ENCODE results near the gene SLCO2B1.

The SLCO2B1 gene

DNA sequence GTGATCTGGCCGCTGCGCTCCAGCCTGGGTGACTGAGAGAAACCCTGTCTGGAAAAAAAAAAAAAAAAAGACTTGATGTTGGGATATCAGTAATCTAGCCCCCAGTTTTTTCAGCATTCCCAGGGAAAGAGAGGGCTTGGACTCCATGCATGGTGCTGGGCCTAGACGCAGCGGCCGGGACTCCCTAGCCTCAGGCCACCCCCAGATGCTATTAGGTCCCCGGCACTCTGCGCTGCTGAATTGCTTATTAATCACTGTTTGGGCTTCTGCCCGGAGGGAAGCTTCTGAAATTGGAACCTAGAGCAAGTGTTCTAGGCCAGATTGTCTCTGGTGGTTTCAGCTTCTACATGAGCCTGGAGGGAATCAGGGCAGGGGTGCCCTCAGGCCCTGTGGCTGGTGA, 39.0 kb downstream of the SLCO2B1 start:
- H3K36me3 ChIP-seq (ENCODE audit: control insufficient read depth, insufficient read depth, low read length): no peaks in the 10 kb centered on the region
- H3K4me2 ChIP-seq (ENCODE audit: low read length): no peak overlapping the region
- no peak overlapping the region for H2AFZ ChIP-seq
- H3K27me3 ChIP-seq (ENCODE audit: control insufficient read depth, insufficient read depth, low read length): no peaks in the 10 kb centered on the region
- H3K79me2 ChIP-seq: no peaks in the 10 kb centered on the region
- H3K4me1 ChIP-seq: no peaks in the 10 kb centered on the region
- H3K4me3 ChIP-seq (ENCODE audit: low read depth, low read length): no peak overlapping the region
- no peak overlapping the region for H3K9ac ChIP-seq
- H3K27ac ChIP-seq: no peak overlapping the region
- TF ChIP-seq, protein P1, sequence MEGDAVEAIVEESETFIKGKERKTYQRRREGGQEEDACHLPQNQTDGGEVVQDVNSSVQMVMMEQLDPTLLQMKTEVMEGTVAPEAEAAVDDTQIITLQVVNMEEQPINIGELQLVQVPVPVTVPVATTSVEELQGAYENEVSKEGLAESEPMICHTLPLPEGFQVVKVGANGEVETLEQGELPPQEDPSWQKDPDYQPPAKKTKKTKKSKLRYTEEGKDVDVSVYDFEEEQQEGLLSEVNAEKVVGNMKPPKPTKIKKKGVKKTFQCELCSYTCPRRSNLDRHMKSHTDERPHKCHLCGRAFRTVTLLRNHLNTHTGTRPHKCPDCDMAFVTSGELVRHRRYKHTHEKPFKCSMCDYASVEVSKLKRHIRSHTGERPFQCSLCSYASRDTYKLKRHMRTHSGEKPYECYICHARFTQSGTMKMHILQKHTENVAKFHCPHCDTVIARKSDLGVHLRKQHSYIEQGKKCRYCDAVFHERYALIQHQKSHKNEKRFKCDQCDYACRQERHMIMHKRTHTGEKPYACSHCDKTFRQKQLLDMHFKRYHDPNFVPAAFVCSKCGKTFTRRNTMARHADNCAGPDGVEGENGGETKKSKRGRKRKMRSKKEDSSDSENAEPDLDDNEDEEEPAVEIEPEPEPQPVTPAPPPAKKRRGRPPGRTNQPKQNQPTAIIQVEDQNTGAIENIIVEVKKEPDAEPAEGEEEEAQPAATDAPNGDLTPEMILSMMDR (IDR thresholded peaks at IDR 0.05): no peak
- no peaks in the 10 kb centered on the region for H3K9me3 ChIP-seq (ENCODE audit: control insufficient read depth, low read length)

DNA sequence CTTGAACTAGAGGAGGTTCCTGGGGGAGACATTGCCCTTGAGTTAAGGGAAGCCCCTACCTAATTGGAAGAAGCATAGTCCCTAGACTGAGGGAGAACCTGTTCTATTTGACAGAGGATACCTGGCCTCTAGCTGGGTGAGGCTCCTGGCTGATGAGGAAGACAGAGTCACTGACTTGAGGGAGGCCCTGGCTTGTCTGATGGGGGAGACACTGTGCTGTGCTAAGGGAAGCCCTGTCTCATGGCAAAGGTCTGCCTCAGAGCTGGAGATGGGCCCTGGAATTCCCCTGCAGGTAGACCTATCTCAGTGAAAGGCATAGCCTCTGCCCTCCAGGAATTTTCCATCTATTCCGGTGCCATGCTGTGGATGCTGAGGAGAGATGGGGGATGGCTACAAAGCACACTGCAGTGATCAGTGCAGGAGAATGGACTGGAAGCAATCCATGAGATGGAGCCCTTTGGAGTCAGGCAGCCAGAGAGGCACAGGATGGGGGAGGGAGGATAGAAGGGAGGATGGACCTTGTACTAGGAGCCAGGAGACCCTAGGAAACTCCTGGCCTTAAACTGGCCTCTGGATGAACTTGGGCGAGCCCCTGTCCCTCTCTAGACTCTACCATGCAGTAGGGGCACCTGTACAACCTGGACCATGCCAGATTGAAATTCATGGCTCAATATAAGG, 39.9 kb downstream of the SLCO2B1 start:
- H3K36me3 ChIP-seq (ENCODE audit: control insufficient read depth, insufficient read depth, low read length): no peaks in the 10 kb centered on the region
- H3K9me3 ChIP-seq (ENCODE audit: control insufficient read depth, low read length): no peaks in the 10 kb centered on the region
- H3K4me1 ChIP-seq: no peaks in the 10 kb centered on the region
- H3K27me3 ChIP-seq (ENCODE audit: control insufficient read depth, insufficient read depth, low read length): no peaks in the 10 kb centered on the region
- H3K27ac ChIP-seq: no peak overlapping the region
- no peak overlapping the region for H3K4me3 ChIP-seq (ENCODE audit: low read depth, low read length)
- H3K79me2 ChIP-seq: no peaks in the 10 kb centered on the region
- no peak overlapping the region for H3K4me2 ChIP-seq (ENCODE audit: low read length)
- H3K9ac ChIP-seq: no peak overlapping the region
- H2AFZ ChIP-seq: no peak overlapping the region
- TF ChIP-seq, protein P1 (IDR thresholded peaks at IDR 0.05): no peak

DNA sequence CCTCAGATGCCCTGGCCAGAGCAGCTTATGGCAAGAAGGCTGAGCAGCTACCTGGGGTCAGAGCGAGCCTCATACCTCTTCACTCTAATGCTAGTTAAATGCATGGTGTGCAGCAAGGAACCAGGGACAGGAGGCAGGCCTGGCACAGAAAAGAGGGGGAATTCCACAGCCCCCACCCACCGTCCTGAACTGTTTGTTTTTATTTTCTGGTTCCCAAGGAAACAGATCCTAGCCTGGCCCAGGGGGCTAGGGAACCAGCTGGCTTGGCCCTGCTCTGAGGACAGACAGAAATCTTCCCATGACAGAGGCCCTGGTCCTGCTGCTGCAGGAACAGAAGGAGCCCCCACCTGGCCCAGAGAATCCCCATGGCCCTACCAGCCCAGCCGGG, 40.4 kb downstream of the SLCO2B1 start:
- Histone ChIP-seq H3K79me2 (no peaks in the 10 kb centered on the region), H3K4me1 (no peaks in the 10 kb centered on the region), H3K27me3 (ENCODE audit: control insufficient read depth, insufficient read depth, low read length) (no peaks in the 10 kb centered on the region), H3K27ac (no peak overlapping the region), H3K36me3 (ENCODE audit: control insufficient read depth, insufficient read depth, low read length) (no peaks in the 10 kb centered on the region), H3K4me2 (ENCODE audit: low read length) (no peak overlapping the region), H2AFZ (no peak overlapping the region), H3K9me3 (ENCODE audit: control insufficient read depth, low read length) (no peaks in the 10 kb centered on the region), H3K4me3 (ENCODE audit: low read depth, low read length) (no peak overlapping the region), H3K9ac (no peak overlapping the region)
- TF ChIP-seq, protein P1 (IDR thresholded peaks at IDR 0.05): no peak

DNA sequence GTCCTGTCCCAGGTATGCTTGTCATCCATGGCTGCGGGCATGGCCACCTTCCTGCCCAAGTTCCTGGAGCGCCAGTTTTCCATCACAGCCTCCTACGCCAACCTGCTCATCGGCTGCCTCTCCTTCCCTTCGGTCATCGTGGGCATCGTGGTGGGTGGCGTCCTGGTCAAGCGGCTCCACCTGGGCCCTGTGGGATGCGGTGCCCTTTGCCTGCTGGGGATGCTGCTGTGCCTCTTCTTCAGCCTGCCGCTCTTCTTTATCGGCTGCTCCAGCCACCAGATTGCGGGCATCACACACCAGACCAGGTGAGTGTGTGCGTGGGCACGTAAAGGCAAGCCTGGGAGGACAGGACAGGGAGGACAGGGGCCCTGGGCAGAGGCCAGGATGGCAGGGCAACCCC, 42.4 kb downstream of the SLCO2B1 start:
- Histone ChIP-seq H3K9ac (no peak overlapping the region), H3K4me2 (ENCODE audit: low read length) (no peak overlapping the region), H3K27ac (no peak overlapping the region), H3K4me1 (no peaks in the 10 kb centered on the region), H3K4me3 (ENCODE audit: low read depth, low read length) (no peak overlapping the region), H3K27me3 (ENCODE audit: control insufficient read depth, insufficient read depth, low read length) (no peaks in the 10 kb centered on the region), H3K36me3 (ENCODE audit: control insufficient read depth, insufficient read depth, low read length) (no peaks in the 10 kb centered on the region), H3K79me2 (no peaks in the 10 kb centered on the region), H2AFZ (no peak overlapping the region), H3K9me3 (ENCODE audit: control insufficient read depth, low read length) (no peaks in the 10 kb centered on the region)
- TF ChIP-seq, protein P1 (IDR thresholded peaks at IDR 0.05): no peak

DNA sequence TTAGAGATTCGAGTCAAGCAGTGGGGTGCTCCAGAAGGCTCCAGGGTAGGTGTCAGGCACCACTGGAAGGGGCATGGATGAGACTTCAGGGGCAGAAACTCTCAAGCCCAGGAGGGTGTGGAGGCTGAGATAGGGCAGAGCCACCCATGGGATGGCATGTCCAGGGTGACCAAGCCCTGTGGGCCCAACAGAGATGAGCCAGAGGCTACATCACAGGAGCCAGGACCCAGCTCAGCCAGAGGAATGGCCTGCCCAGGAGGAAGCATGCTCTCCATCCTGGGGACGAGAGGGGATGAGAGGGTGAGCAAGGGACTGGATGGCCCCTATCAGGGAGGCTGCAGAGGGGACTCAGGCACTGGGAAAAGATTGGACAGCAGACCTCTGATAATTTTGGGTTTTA, 42.8 kb downstream of the SLCO2B1 start:
- H3K79me2 ChIP-seq: no peaks in the 10 kb centered on the region
- no peaks in the 10 kb centered on the region for H3K36me3 ChIP-seq (ENCODE audit: control insufficient read depth, insufficient read depth, low read length)
- no peaks in the 10 kb centered on the region for H3K27me3 ChIP-seq (ENCODE audit: control insufficient read depth, insufficient read depth, low read length)
- H3K4me2 ChIP-seq (ENCODE audit: low read length): no peak overlapping the region
- no peaks in the 10 kb centered on the region for H3K4me1 ChIP-seq
- H3K9me3 ChIP-seq (ENCODE audit: control insufficient read depth, low read length): no peaks in the 10 kb centered on the region
- H3K4me3 ChIP-seq (ENCODE audit: low read depth, low read length): no peak overlapping the region
- H3K27ac ChIP-seq: no peak overlapping the region
- TF ChIP-seq, protein P1 (IDR thresholded peaks at IDR 0.05): no peak
- H2AFZ ChIP-seq: no peak overlapping the region
- no peak overlapping the region for H3K9ac ChIP-seq
